ENCODE measurements around the gene CABP1. TPM values are rescaled to one million over a fixed set of nuclear protein-coding genes. Genes with fewer than 3 reads are reported as not detected.

CABP1 gene
- 0.30 TPM in 1 of 2 replicates, not detected in the other for total RNA-seq

DNA sequence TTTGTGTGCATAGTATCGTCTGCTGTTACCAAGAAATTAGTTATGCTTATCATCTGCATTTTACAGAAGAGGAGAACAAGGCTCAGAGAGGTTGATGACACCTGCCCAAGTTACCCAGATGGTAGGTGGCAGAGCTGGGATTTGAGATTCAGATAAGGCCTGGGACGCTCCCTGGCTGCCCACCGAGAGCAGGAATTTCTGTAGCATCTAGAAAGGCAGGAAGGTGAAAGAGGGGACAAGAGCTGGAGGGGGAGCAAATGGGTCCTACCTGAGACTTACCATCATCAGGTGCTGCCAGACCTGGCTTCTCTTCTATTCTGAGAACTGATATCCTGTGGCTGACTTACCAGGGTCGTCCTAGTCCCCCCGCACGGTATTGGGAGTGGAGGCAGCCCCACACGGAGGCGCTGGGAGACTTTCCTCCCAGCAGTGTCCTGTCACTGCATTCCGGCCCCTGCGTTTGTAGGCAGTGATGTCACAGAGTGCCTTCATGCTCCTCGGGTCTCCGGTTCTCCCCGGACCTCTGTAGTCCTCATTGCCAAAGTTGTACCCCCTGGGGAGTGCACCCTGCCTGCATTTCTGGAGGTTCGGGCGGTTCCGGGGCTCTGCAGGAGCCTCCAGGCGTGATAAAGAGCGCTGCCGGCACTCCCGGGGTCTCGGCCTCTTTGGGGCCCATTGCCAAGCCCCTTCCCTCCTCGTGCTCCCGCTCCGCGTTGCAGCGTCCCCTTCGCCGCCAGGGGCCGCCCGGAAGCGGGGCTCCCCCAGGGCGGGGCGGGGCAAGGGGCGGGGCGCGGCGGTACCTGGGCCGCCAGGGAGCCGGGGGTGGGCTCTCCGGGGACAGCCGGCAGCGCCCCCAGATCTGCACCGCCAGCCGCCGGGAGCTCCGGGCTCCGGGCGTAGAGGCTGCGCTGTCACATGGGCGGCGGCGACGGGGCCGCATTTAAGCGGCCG is at the start of gene CABP1:
Gene CABP1, plus strand, starts transcription at position 856 of the 951 bp plus-strand sequence. Its CDS starts 60 bp downstream, at position 916.

DNA sequence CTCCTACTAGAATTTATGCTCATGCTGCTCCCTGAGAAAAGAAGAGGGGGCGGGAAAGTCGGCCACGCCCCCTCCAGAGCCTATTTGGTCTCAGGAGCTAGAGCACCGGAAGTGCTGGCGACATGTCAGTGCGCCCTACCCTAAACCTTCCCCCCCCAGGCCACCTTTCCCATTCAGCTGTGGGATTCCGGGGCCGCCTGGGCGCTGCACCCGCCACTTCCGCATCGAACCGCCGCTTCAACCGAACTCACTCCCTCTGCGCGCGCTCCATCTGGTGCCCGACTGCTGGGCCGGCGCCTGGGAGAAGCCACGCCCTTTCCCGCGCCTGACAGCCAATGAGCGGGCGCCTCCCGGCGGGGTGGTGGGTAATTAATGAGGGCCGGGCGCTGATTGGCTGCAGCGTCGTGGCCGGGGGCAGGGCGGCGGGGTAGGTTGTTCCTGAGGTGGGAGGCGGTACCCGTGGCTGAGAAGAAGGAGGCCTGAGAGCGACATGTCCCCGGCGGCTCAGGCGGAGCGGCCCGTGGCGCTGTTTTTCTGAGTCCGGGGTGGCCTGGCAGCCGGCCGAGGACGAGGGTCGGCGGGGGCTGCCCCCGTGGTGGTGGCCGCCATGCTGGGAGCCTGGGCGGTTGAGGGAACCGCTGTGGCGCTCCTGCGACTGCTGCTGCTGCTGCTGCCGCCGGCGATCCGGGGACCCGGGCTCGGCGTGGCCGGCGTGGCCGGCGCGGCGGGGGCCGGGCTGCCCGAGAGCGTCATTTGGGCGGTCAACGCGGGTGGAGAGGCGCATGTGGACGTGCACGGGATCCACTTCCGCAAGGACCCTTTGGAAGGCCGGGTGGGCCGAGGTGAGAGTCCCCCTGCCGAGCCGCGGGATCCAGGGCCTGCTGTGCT is 46.5 kb downstream of the CABP1 start, which contains the start of gene MLEC:
Gene MLEC, plus strand, starts transcription at position 460 of the 888 bp plus-strand sequence. Its CDS starts 148 bp downstream, at position 608.

DNA sequence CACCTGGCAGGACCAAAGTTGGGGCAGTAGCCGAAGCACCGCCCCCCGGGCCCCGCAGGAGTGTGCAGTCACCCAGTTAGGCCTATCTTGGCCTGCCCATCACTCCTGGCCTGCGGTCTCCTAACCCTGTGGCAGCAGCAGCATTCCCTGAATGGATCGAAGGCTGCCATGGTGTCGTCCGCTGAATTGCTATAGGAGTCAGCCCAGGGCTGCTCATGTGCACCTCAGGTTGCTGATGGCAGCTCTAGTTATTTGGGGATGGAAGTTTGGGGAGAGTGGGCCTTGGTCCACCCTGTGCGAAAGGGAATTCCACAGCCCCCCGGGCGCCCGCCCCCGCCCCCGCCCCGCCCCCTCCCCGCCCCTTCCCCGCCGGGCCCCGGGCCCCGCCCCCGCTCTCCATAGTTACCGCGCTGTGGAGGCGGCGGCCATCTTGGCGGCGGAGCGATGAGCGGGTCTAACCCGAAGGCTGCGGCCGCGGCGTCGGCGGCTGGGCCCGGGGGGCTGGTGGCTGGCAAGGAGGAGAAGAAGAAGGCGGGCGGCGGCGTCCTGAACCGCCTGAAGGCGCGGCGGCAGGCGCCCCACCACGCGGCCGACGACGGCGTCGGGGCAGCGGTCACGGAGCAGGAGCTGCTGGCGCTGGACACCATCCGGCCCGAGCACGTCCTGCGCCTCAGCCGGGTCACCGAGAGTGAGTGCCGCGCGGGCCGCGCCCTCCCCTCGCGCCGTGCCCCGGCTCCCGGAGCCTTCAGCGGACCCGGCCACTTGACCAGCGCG is 69.8 kb downstream of the CABP1 start, which contains the start of gene UNC119B:
Gene UNC119B, plus strand, starts transcription at position 428 of the 774 bp plus-strand sequence. Its CDS starts 17 bp downstream, at position 445.

Other genes with a start within 250 kb of the CABP1 start
- gene COX6A1, start 202.5 kb upstream of the CABP1 start, total RNA-seq, result 742 and 768 TPM in 2 replicates
- gene TRIAP1, start 194.2 kb upstream of the CABP1 start, total RNA-seq, result 28.4 and 45.9 TPM in 2 replicates
- gene GATC, start 194.2 kb upstream of the CABP1 start, total RNA-seq, result 13.2 and 15.9 TPM in 2 replicates
- gene SRSF9, start 170.9 kb upstream of the CABP1 start, total RNA-seq, result 98.9 and 124 TPM in 2 replicates
- 274 and 414 TPM in 2 replicates for gene DYNLL1, start 144.5 kb upstream of the CABP1 start, total RNA-seq
- gene COQ5, start 111.5 kb upstream of the CABP1 start, total RNA-seq, result 28.4 and 31.8 TPM in 2 replicates
- gene RNF10, start 106.3 kb upstream of the CABP1 start, total RNA-seq, result 79.1 and 79.4 TPM in 2 replicates
- 44.7 and 68.0 TPM in 2 replicates for gene POP5, start 59.2 kb upstream of the CABP1 start, total RNA-seq
- gene MLEC, start 46.5 kb downstream of the CABP1 start, total RNA-seq, result 66.6 and 67.6 TPM in 2 replicates
- 15.9 and 24.4 TPM in 2 replicates for gene UNC119B, start 69.8 kb downstream of the CABP1 start, total RNA-seq
- gene ACADS, start 85.2 kb downstream of the CABP1 start, total RNA-seq, result 8.5 and 19.1 TPM in 2 replicates